Esophagus squamous epithelium (tissue), 4 donors: ENCODE measurements around the gene CLTRN.
"Not testable (repeated sequence)": the region's sequence is repeated elsewhere in the genome, so short reads cannot be mapped to it uniquely, and the experiment has no call there.

Source experiments
- CTCF ChIP-seq, 6 experiments: fragments of 450-650 bp in 4 of 6; fragments of 200-600 bp in 2 of 6; sonication (generic) in 2 of 6; IDR thresholded peaks; one replicate each; pipeline ENCODE4 v1.5.1; 2016 to 2019; ENCODE audit warnings: antibody characterized with exemption in 6 of 6, mild to moderate bottlenecking in 4 of 6, moderate library complexity in 4 of 6
- POLR2A ChIP-seq, 4 donors: fragments of 450-650 bp; IDR thresholded peaks; one replicate each; pipeline ENCODE4 v1.6.1; 2017; ENCODE audit warnings: antibody characterized with exemption in 4 of 4, mild to moderate bottlenecking in 4 of 4, moderate library complexity in 3 of 4

- not testable (repeated sequence) for TF ChIP-seq CTCF, POLR2A (IDR thresholded peaks at IDR 0.05)
Measured at GRCh38 chrX:15703809-15704208, 39.2 kb upstream of the CLTRN start.
